Astrocyte of the spinal cord (primary cell): Measurements from ENCODE around the gene SFTPA2.
"Not testable (repeated sequence)": the region's sequence is repeated elsewhere in the genome, so short reads cannot be mapped to it uniquely, and the experiment has no call there.

Experiments
- DNase-seq: peaks from one replicate; pipeline ENCODE4 v3.0.0; 2011; ENCODE audit warnings: low read depth, low spot score
- H3K4me3 ChIP-seq: 2 replicates; pipeline ENCODE4 v1.5.1; 2011; ENCODE audit warnings: low read depth, mild to moderate bottlenecking, low read length, moderate library complexity
- CTCF ChIP-seq: IDR thresholded peaks from 2 replicates; pipeline ENCODE4 v1.5.1; 2012; ENCODE audit warnings: low read depth, mild to moderate bottlenecking, low read length, inconsistent platforms
- in situ Hi-C: cut with HindIII; loops from 2 replicates; pipeline ENCODE4 v1.10.0; 2017; ENCODE audit warnings: low sequenced_read_pairs

The SFTPA2 gene

DNA sequence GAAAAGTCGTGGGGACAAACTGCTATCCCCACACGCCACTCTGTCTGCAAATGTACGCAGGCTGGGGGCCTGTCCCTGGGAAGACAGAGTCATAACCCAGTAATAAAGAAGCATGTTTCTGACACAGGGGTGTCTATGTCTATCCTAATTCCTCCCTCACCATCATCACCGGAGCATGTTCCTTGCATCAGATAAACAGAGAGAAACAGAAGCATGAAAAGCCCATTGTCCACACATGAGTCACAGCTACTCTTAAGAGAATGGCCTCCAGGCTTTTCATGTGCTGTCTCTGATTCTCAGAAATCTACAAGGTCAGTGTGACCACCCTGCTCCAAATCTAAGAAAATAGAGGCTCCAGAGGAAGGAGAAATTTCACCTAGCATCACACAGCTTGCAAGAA lies 52.0 kb downstream of the SFTPA2 start:
- in situ Hi-C loops, H3K4me3 ChIP-seq, DNase-seq: not testable (repeated sequence)

GRCh38 chr10:79507440-79508167 lies 52.6 kb downstream of the SFTPA2 start:
- TF ChIP-seq CTCF = no peak
- no peak for DNase-seq
- H3K4me3 ChIP-seq = no peak overlapping the region
- in situ Hi-C loops = no loop called here
